ENCODE measurements around the gene WDR82. TPM values are rescaled to one million over a fixed set of nuclear protein-coding genes. Genes with fewer than 3 reads are reported as not detected.

The WDR82 gene
- total and polyA plus RNA-seq, 9 of the 15 experiments (the other 6 are each of a cell fraction or from before 2014, with no cell fraction given) = 6.4 to 62.9 (median 37.1) TPM

DNA sequence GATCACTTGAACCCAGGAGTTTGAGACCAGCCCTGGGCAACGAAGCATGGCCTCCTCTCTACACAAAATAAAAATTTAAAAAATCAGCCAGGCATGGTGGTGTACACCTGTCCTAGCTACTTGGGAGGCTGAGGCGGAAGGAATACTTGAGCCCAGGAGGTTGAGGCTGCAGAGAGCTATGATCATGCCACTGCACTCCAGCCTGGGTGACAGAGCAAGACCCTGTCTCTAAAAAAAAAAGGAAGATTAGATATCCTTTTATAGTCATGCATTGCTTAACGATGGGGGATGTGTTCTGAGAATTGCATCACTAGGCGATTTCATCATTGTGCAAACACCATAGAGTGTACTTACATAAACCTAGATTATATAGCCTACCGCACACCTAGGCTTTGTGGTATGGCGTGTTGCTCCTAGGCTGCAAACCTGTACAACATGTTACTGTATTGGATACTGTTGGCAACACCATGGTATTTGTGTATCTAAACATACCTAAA, 67.9 kb downstream of the WDR82 start:
- POLR2A ChIA-PET = interaction anchor here (1.0 kb wide), 1 partner anchor 28 kb away, joined by 4 read pairs; the partner anchor contains the start of gene TWF2
- Histone ChIP-seq H3K4me3 (no peak overlapping the region), H3K79me2 (ENCODE audit: control insufficient read depth, insufficient read depth, low read length) (no peaks in the 10 kb centered on the region), H3K9ac (ENCODE audit: insufficient read depth in 1 of 2, low read depth in 2 of 2, low read length in 2 of 2) (no peak overlapping the region), H4K20me1 (replicated peaks; ENCODE audit: control insufficient read depth, insufficient read depth, low read length) (no peaks in the 10 kb centered on the region), H2AFZ (ENCODE audit: low read depth, low read length) (no peak overlapping the region), H3K36me3 (ENCODE audit: control insufficient read depth, insufficient read depth, low read length) (peaks cover 90% of the 10 kb centered on the region), H3K27me3 (ENCODE audit: control insufficient read depth in 2 of 2, insufficient read depth in 2 of 2, low read length in 2 of 2) (no peaks in the 10 kb centered on the region), H3K4me1 (replicated peaks in 1 of 2; ENCODE audit: control insufficient read depth in 2 of 2, insufficient read depth in 2 of 2, low read length in 2 of 2) (no peaks in the 10 kb centered on the region; a peak in 1 of 5 replicates), H3K9me1 (ENCODE audit: control insufficient read depth, insufficient read depth, low read length) (no peaks in the 10 kb centered on the region), H3K9me3 (replicated peaks; ENCODE audit: control insufficient read depth, insufficient read depth, low read depth, low read length) (no peaks in the 10 kb centered on the region), H3K27ac (ENCODE audit: extremely low read depth, low read depth, low read length) (no peak overlapping the region), H3K4me2 (ENCODE audit: insufficient read depth, low read length) (no peak overlapping the region)
- in situ Hi-C loops (cut with MboI) (no loop called here), intact Hi-C loops (cut with micrococcal nuclease) (no loop called here)
- no peak for FAIRE-seq
- DNase-seq (ENCODE audit: extremely low read depth in 1 of 4, low spot score in 3 of 4) = no peak
- CTCF ChIA-PET (ENCODE audit: low intra/inter-chr PET ratio) = no interaction called here
- WGBS (ENCODE audit: insufficient coverage, low coverage, missing lambda C conversion rate) = 68% methylated on average over 5 of the region's 6 CpGs
- peak; percentile 54; the same call in 2 of the 3 replicates for ATAC-seq
- BruUV-seq (replicated peaks) = no TSS peak
- TF ChIP-seq DIDO1 (tag; IDR thresholded peaks at IDR 0.05; ENCODE audit: low read depth) = no peak
- no peak for TF ChIP-seq ZNF699 (CRISPR knock-in tag; IDR thresholded peaks at IDR 0.05; ENCODE audit: insufficient replicate concordance)
- no peak for TF ChIP-seq ZNF431 (CRISPR knock-in tag; IDR thresholded peaks at IDR 0.05)
- TF ChIP-seq TCF3 (CRISPR knock-in tag; IDR thresholded peaks at IDR 0.05) = no peak
- TF ChIP-seq TRIM28 (IDR thresholded peaks at IDR 0.05) = no peak
- TF ChIP-seq ZNF384 (IDR thresholded peaks at IDR 0.05; ENCODE audit: low read depth, low read length) = peak; percentile 19; the same call in 1 of the 2 replicates
- TF ChIP-seq, protein P1, sequence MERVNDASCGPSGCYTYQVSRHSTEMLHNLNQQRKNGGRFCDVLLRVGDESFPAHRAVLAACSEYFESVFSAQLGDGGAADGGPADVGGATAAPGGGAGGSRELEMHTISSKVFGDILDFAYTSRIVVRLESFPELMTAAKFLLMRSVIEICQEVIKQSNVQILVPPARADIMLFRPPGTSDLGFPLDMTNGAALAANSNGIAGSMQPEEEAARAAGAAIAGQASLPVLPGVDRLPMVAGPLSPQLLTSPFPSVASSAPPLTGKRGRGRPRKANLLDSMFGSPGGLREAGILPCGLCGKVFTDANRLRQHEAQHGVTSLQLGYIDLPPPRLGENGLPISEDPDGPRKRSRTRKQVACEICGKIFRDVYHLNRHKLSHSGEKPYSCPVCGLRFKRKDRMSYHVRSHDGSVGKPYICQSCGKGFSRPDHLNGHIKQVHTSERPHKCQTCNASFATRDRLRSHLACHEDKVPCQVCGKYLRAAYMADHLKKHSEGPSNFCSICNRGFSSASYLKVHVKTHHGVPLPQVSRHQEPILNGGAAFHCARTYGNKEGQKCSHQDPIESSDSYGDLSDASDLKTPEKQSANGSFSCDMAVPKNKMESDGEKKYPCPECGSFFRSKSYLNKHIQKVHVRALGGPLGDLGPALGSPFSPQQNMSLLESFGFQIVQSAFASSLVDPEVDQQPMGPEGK (CRISPR knock-in tag; IDR thresholded peaks at IDR 0.05; ENCODE audit: borderline replicate concordance) = no peak
- peak; percentile 64; the same call in 1 of the 2 replicates for TF ChIP-seq JUND (IDR thresholded peaks at IDR 0.05; ENCODE audit: borderline replicate concordance, low read depth, low read length)
- TF ChIP-seq JUND (tag; IDR thresholded peaks at IDR 0.05; ENCODE audit: borderline replicate concordance, low read depth, low read length) = peak; percentile 55; the same call in 1 of the 3 replicates
- TF ChIP-seq TARDBP (IDR thresholded peaks at IDR 0.05) = no peak
- TF ChIP-seq, protein P2, sequence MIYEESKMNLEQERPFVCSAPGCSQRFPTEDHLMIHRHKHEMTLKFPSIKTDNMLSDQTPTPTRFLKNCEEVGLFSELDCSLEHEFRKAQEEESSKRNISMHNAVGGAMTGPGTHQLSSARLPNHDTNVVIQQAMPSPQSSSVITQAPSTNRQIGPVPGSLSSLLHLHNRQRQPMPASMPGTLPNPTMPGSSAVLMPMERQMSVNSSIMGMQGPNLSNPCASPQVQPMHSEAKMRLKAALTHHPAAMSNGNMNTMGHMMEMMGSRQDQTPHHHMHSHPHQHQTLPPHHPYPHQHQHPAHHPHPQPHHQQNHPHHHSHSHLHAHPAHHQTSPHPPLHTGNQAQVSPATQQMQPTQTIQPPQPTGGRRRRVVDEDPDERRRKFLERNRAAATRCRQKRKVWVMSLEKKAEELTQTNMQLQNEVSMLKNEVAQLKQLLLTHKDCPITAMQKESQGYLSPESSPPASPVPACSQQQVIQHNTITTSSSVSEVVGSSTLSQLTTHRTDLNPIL (CRISPR knock-in tag; IDR thresholded peaks at IDR 0.05) = no peak
- TF ChIP-seq ZFP1 (CRISPR knock-in tag; IDR thresholded peaks at IDR 0.05) = no peak
- TF ChIP-seq, protein P3, sequence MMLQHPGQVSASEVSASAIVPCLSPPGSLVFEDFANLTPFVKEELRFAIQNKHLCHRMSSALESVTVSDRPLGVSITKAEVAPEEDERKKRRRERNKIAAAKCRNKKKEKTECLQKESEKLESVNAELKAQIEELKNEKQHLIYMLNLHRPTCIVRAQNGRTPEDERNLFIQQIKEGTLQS (IDR thresholded peaks at IDR 0.05) = peak; percentile 92
- TF ChIP-seq, protein P3 (CRISPR knock-in tag; conservative IDR thresholded peaks at IDR 0.05) = no peak
- TF ChIP-seq RFX5 (IDR thresholded peaks at IDR 0.05; ENCODE audit: low read depth, low read length) = no peak
- TF ChIP-seq ZNF324 (CRISPR knock-in tag; IDR thresholded peaks at IDR 0.05) = no peak
- TF ChIP-seq, protein P4, sequence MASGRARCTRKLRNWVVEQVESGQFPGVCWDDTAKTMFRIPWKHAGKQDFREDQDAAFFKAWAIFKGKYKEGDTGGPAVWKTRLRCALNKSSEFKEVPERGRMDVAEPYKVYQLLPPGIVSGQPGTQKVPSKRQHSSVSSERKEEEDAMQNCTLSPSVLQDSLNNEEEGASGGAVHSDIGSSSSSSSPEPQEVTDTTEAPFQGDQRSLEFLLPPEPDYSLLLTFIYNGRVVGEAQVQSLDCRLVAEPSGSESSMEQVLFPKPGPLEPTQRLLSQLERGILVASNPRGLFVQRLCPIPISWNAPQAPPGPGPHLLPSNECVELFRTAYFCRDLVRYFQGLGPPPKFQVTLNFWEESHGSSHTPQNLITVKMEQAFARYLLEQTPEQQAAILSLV (tag; IDR thresholded peaks at IDR 0.05) = peak; percentile 79
- no peak for TF ChIP-seq TAL1 (IDR thresholded peaks at IDR 0.05)
- no peak for TF ChIP-seq NFIC (IDR thresholded peaks at IDR 0.05)
